K562 (cell line): Measurements from ENCODE around the gene NOTCH1. TPM values are rescaled to one million over a fixed set of nuclear protein-coding genes. Genes with fewer than 3 reads are reported as not detected.

Source experiments
- ASH1L ChIP-seq: fragments of 450-650 bp; IDR thresholded peaks from 2 replicates; pipeline ENCODE4 v1.6.1; 2018; ENCODE audit warnings: borderline replicate concordance, mild to moderate bottlenecking, low read depth; ENCODE audit not compliant: partially characterized antibody
- ATF2 ChIP-seq: sonication (generic); formaldehyde crosslinking; IDR thresholded peaks from 2 replicates; pipeline ENCODE4 v1.8.1; 2022; ENCODE audit warnings: missing genetic modification reagents
- CBFA2T2 ChIP-seq: fragments of 450-650 bp; conservative IDR thresholded peaks from 2 replicates; pipeline ENCODE4 v1.6.1; 2017; ENCODE audit warnings: mild to moderate bottlenecking
- CC2D1A ChIP-seq: fragments of 450-650 bp; IDR thresholded peaks from 2 replicates; pipeline ENCODE4 v1.6.1; 2017; ENCODE audit warnings: mild to moderate bottlenecking
- CHD2 ChIP-seq: IDR thresholded peaks from 2 replicates; pipeline ENCODE4 v1.6.1; 2011; ENCODE audit warnings: low read depth, low read length
- E2F3 ChIP-seq: fragments of 250-450 bp; sonication (Bioruptor Pico); IDR thresholded peaks from 2 replicates; pipeline ENCODE4 v1.4.0; 2020; ENCODE audit warnings: mild to moderate bottlenecking
- FOSL1 ChIP-seq: fragments of 200-800 bp; sonication (Bioruptor generic); conservative IDR thresholded peaks from 2 replicates; pipeline ENCODE4 v1.6.1; 2016; ENCODE audit warnings: missing genetic modification characterization, missing compliant biosample characterization
- FOXA3 ChIP-seq, 2 experiments: fragments of 450-650 bp in 1 of 2; sonication (generic) in 1 of 2; formaldehyde crosslinking; IDR thresholded peaks in 1 of 2; conservative IDR thresholded peaks in 1 of 2; 2 replicates each; pipeline versions ENCODE4 v1.4.0 to v1.8.0; 2020 to 2022; ENCODE audit warnings: mild to moderate bottlenecking in 2 of 2, missing genetic modification reagents in 1 of 2
- IRF2 ChIP-seq: sonication (generic); formaldehyde crosslinking; IDR thresholded peaks from 2 replicates; pipeline ENCODE4 v1.8.1; 2022; ENCODE audit warnings: mild to moderate bottlenecking, missing genetic modification reagents
- MYC ChIP-seq, 2 experiments: fragments of 250-450 bp in 1 of 2; sonication (Bioruptor Pico) in 1 of 2; IDR thresholded peaks; 2 replicates each; pipeline versions ENCODE4 v1.5.1 to v1.6.1; 2012 to 2021; ENCODE audit warnings: low read depth in 2 of 2, borderline replicate concordance in 1 of 2, improper control_type of control experiment in 1 of 2, low read length in 1 of 2, mild to moderate bottlenecking in 1 of 2, moderate library complexity in 1 of 2
- POLR2AphosphoS2 ChIP-seq: IDR thresholded peaks from 2 replicates; pipeline ENCODE4 v1.6.1; 2012; ENCODE audit warnings: low read length, improper control_type of control experiment
- RFX1 ChIP-seq: fragments of 450-650 bp; IDR thresholded peaks from 2 replicates; pipeline ENCODE4 v1.6.1; 2016; ENCODE audit warnings: mild to moderate bottlenecking, moderate library complexity
- SRSF9 ChIP-seq: fragments of 200-400 bp; formaldehyde crosslinking; IDR thresholded peaks from 2 replicates; pipeline ENCODE4 v1.6.1; 2017; ENCODE audit warnings: low read depth, low read length, borderline replicate concordance
- TFE3 ChIP-seq: fragments of 450-650 bp; formaldehyde crosslinking; IDR thresholded peaks from 2 replicates; pipeline ENCODE4 v1.4.0; 2020; ENCODE audit warnings: mild to moderate bottlenecking, mixed read lengths
- ZBTB5 ChIP-seq: fragments of 450-650 bp; IDR thresholded peaks from 2 replicates; pipeline ENCODE4 v1.6.1; 2017; ENCODE audit warnings: antibody characterized with exemption
- ZNF324 ChIP-seq: fragments of 250-450 bp; sonication (Bioruptor Pico); IDR thresholded peaks from 2 replicates; pipeline ENCODE4 v1.4.0; 2020; ENCODE audit warnings: mild to moderate bottlenecking
- ZNF639 ChIP-seq, 2 experiments: fragments of 200-800 bp in 1 of 2; sonication (Bioruptor generic) in 1 of 2; sonication (generic) in 1 of 2; formaldehyde crosslinking in 1 of 2; IDR thresholded peaks in 1 of 2; conservative IDR thresholded peaks in 1 of 2; 2 replicates each; pipeline versions ENCODE4 v1.5.0 to v1.6.1; 2016 to 2020; ENCODE audit warnings: missing compliant biosample characterization in 1 of 2, missing genetic modification characterization in 1 of 2, missing genetic modification reagents in 1 of 2
- ZNF780A ChIP-seq: fragments of 250-450 bp; sonication (Bioruptor Pico); IDR thresholded peaks from 2 replicates; pipeline ENCODE4 v1.5.0; 2021; ENCODE audit warnings: mild to moderate bottlenecking
- polyA plus RNA-seq, 8 experiments: library from polyadenylated mRNA; depleted of rRNA in 4 of 8; stranded (reverse) in 5 of 8; unstranded in 3 of 8; fragments of >200 nt; fragmentation: Nextera tagmentation in 2 of 8; fragmentation: Illumina TruSeq in 1 of 8; extraction: Ambion mirVana in 2 of 8; extraction: Trizol in 1 of 8; gene quantifications; 2 replicates each; pipeline versions ENCODE4 v1.2.1 to v1.2.3, GENCODE V29; 2011 to 2014; ENCODE audit warnings: inconsistent platforms in 1 of 8, missing spikeins in 1 of 8
- total RNA-seq, 7 experiments: library from RNA; depleted of rRNA in 6 of 7; stranded (reverse); fragments of >200 nt in 6 of 7; fragmentation: Illumina TruSeq in 2 of 7; extraction: Trizol in 2 of 7; gene quantifications; 2 replicates each; pipeline versions ENCODE4 v1.2.1 to v1.2.3, GENCODE V29; 2011 to 2021; ENCODE audit warnings: low replicate concordance in 1 of 7

The NOTCH1 gene
- total and polyA plus RNA-seq, 9 of the 15 experiments (the other 6 are each of a cell fraction or from before 2014, with no cell fraction given): 0.03 to 31.4 (median 2.3) TPM

GRCh38 chr9:136539427-136540421, 6.1 kb downstream of the NOTCH1 start (continued):
- no peak for TF ChIP-seq ATF2 (CRISPR knock-in tag)
- TF ChIP-seq ZNF639 (CRISPR knock-in tag; conservative IDR thresholded peaks at IDR 0.05 in 1 of 2, IDR thresholded peaks at IDR 0.05 in 1 of 2): no peak
- no peak for TF ChIP-seq ZNF780A (CRISPR knock-in tag)
- peak; percentile 18; the same call in 1 of the 2 replicates for TF ChIP-seq MYC (IDR thresholded peaks at IDR 0.05; ENCODE audit: low read depth, low read length)
- TF ChIP-seq MYC (CRISPR knock-in tag; IDR thresholded peaks at IDR 0.05; ENCODE audit: borderline replicate concordance, low read depth): no peak
- TF ChIP-seq POLR2AphosphoS2: no peak
- no peak for TF ChIP-seq ASH1L
- no peak for TF ChIP-seq CHD2
- no peak for TF ChIP-seq CC2D1A
- peak in 1 of 2 experiments; percentile 64; a peak in 1 of 4 replicates for TF ChIP-seq FOXA3 (CRISPR knock-in tag; conservative IDR thresholded peaks at IDR 0.05 in 1 of 2, IDR thresholded peaks at IDR 0.05 in 1 of 2)
- TF ChIP-seq FOSL1: peak; percentile 66
- TF ChIP-seq ZBTB5: no peak
- no peak for TF ChIP-seq RFX1
- TF ChIP-seq SRSF9: no peak
- no peak for TF ChIP-seq E2F3 (CRISPR knock-in tag)
- no peak for TF ChIP-seq TFE3 (CRISPR knock-in tag)
- TF ChIP-seq CBFA2T2: no peak
- no peak for TF ChIP-seq ZNF324 (CRISPR knock-in tag)
- TF ChIP-seq IRF2: no peak
